ENCODE data around the gene KIR3DL2. TPM values are rescaled to one million over a fixed set of nuclear protein-coding genes. Genes with fewer than 3 reads are reported as not detected.
A peak's percentile ranks its signal among the peaks of the same experiment; 100 is the strongest.
"Not testable (repeated sequence)": the region's sequence is repeated elsewhere in the genome, so short reads cannot be mapped to it uniquely, and the experiment has no call there.

KIR3DL2 gene
- polyA plus RNA-seq, 1 donor from 2014 or later: 1.9 TPM

DNA sequence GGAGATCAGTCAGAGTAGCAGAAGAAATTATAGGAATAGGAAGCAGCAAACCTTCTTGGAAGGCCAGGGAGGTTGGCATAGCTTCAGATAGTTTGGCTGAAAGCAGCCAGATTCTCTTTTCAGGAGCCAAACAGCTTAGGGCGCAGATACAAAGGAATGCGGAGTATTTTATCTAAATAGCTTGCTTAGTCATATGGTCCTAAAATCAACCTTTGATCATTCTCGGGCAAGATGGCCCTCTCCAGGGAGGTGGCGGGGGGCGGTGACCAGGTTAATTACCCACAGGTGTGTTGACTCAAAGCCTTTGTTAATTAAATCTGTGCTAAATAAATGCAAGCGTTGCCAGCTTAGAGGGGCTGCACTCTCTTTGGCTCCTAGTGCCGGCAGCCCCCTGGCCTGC is 43.2 kb downstream of the KIR3DL2 start:
- Mint-ChIP-seq H3K27ac (no peak overlapping the region), H3K9me3 (peaks cover 0 to 4% (median 0%) of the 10 kb centered on the region in 3 donors), H3K36me3 (no peaks in the 10 kb centered on the region)

DNA sequence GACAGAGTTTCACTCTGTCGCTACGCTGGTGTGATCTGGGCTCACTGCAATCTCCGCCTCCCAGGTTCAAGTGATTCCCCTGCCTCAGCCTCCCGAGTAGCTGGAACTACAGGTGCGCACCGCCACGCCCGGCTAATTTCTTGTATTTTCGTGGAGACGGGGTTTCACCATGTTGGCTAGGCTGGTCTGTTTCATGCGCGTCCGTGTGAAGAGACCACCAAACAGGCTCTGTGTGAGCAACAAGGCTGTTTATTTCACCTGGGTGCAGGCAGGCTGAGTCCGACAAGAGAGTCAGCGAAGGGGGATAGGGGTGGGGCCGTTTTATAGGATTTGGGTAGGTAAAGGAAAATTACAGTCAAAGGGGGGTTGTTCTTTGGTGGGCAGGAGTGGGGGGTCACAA is 43.9 kb downstream of the KIR3DL2 start:
- not testable (repeated sequence) for H3K9me3 Mint-ChIP-seq, H3K27ac Mint-ChIP-seq, H3K36me3 Mint-ChIP-seq, H3K4me3 Mint-ChIP-seq, H3K4me1 Mint-ChIP-seq
- peaks cover 10% of the 10 kb centered on the region for H3K27me3 Mint-ChIP-seq

More for the DNA sequence above, 43.2 kb downstream of the KIR3DL2 start:
- Mint-ChIP-seq H3K4me3 (no peak overlapping the region), H3K27me3 (peaks cover 10% of the 10 kb centered on the region), H3K4me1 (peaks cover 0 to 2% (median 0%) of the 10 kb centered on the region in 3 donors)

DNA sequence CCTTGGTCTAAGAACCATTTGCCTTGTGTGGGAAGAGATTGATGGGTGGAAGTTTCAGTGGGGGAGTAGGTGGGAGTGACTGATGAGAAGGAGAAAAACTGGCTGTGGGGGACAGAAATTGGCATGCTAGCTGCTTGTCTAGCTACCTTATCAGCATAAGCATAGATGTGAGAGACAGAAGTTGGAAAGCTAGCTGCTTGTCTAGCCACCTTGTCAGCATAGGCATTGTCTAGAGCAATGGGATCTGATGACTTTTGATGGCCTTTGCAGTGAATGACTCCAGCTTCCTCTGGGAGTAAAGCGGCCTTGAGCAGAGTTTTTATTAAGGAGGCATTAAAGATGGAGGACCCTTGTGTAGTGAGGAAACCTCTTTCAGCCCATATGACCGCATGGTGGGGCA is 45.8 kb downstream of the KIR3DL2 start:
- peaks cover 0 to 7% (median 0%) of the 10 kb centered on the region in 3 donors for H3K9me3 Mint-ChIP-seq
- no peaks in the 10 kb centered on the region for H3K4me1 Mint-ChIP-seq
- peaks cover 3% of the 10 kb centered on the region for H3K36me3 Mint-ChIP-seq
- no peak overlapping the region for H3K27ac Mint-ChIP-seq
- no peak overlapping the region for H3K4me3 Mint-ChIP-seq
- peaks cover 7% of the 10 kb centered on the region for H3K27me3 Mint-ChIP-seq

- H3K36me3 Mint-ChIP-seq, H3K4me1 Mint-ChIP-seq, H3K27me3 Mint-ChIP-seq, H3K27ac Mint-ChIP-seq, H3K9me3 Mint-ChIP-seq, H3K4me3 Mint-ChIP-seq: not testable (repeated sequence)
These were observed 48.4 kb downstream of the KIR3DL2 start for GRCh38 chr19:54898685-54899084.

- H3K4me1 Mint-ChIP-seq, H3K27me3 Mint-ChIP-seq, H3K36me3 Mint-ChIP-seq, H3K9me3 Mint-ChIP-seq, H3K27ac Mint-ChIP-seq: not testable (repeated sequence)
- H3K4me3 Mint-ChIP-seq: peak overlapping the region in 1 of 4 donors; percentile 13
These were observed 49.4 kb downstream of the KIR3DL2 start for GRCh38 chr19:54899646-54900045.

DNA sequence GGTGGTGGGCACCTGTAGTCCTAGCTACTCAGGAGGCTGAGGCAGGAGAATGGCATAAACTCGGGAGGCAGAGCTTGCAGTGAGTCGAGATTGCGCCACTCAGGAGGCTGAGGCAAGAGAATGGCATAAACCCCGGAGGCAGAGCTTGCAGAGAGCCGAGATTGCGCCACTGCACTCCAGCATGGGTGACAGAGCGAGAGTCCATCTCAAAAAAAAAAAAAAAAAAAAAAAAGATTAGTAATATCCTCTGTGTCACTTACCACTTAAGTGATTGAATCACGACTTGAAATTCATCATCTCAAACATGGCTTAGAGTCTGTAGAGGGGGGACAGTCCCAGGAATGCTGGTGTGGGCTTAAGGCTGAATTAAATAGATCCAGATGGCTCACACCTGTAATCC is 50.9 kb downstream of the KIR3DL2 start:
- not testable (repeated sequence) for H3K27ac Mint-ChIP-seq, H3K4me3 Mint-ChIP-seq, H3K4me1 Mint-ChIP-seq, H3K27me3 Mint-ChIP-seq, H3K36me3 Mint-ChIP-seq, H3K9me3 Mint-ChIP-seq

GRCh38 chr19:54902061-54902460 is 51.8 kb downstream of the KIR3DL2 start:
- H3K36me3 Mint-ChIP-seq: peaks cover 3% of the 10 kb centered on the region
- no peak overlapping the region for H3K4me3 Mint-ChIP-seq
- no peaks in the 10 kb centered on the region for H3K4me1 Mint-ChIP-seq
- H3K27ac Mint-ChIP-seq: no peak overlapping the region
- H3K9me3 Mint-ChIP-seq: peaks cover 0 to 3% (median 0%) of the 10 kb centered on the region in 3 donors
- peaks cover 8% of the 10 kb centered on the region for H3K27me3 Mint-ChIP-seq

- H3K27me3 Mint-ChIP-seq: peaks cover 8% of the 10 kb centered on the region
- H3K27ac Mint-ChIP-seq: no peak overlapping the region
- H3K9me3 Mint-ChIP-seq: peaks cover 0 to 3% (median 0%) of the 10 kb centered on the region in 3 donors
- no peaks in the 10 kb centered on the region for H3K4me1 Mint-ChIP-seq
- no peak overlapping the region for H3K4me3 Mint-ChIP-seq
- H3K36me3 Mint-ChIP-seq: peaks cover 3% of the 10 kb centered on the region
These were observed 53.1 kb downstream of the KIR3DL2 start for GRCh38 chr19:54903303-54903702.

DNA sequence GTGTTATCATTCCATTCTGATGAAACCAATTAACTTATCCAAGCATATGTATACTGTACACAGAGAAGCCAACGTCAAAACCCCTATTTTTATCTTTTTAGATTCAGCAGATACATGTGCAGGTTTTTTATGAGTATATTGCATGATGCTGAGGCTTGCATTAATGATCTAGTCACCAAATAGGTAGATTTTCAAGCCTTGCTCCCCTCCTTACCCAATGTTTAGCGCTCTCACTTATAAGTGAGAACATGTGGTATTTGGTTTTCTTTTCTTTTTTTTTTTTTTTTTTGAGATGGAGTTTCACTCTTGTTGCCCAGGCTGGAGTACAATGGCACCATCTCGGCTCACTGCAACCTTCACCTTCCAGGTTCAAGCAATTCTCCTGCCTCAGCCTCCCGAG is 54.0 kb downstream of the KIR3DL2 start:
- not testable (repeated sequence) for H3K36me3 Mint-ChIP-seq, H3K27me3 Mint-ChIP-seq, H3K27ac Mint-ChIP-seq, H3K9me3 Mint-ChIP-seq, H3K4me1 Mint-ChIP-seq, H3K4me3 Mint-ChIP-seq

GRCh38 chr19:54905421-54905802 is 55.2 kb downstream of the KIR3DL2 start:
- no peaks in the 10 kb centered on the region for H3K4me1 Mint-ChIP-seq
- H3K36me3 Mint-ChIP-seq: no peaks in the 10 kb centered on the region
- H3K4me3 Mint-ChIP-seq: no peak overlapping the region
- H3K9me3 Mint-ChIP-seq: no peaks in the 10 kb centered on the region
- peaks cover 8% of the 10 kb centered on the region for H3K27me3 Mint-ChIP-seq
- no peak overlapping the region for H3K27ac Mint-ChIP-seq

DNA sequence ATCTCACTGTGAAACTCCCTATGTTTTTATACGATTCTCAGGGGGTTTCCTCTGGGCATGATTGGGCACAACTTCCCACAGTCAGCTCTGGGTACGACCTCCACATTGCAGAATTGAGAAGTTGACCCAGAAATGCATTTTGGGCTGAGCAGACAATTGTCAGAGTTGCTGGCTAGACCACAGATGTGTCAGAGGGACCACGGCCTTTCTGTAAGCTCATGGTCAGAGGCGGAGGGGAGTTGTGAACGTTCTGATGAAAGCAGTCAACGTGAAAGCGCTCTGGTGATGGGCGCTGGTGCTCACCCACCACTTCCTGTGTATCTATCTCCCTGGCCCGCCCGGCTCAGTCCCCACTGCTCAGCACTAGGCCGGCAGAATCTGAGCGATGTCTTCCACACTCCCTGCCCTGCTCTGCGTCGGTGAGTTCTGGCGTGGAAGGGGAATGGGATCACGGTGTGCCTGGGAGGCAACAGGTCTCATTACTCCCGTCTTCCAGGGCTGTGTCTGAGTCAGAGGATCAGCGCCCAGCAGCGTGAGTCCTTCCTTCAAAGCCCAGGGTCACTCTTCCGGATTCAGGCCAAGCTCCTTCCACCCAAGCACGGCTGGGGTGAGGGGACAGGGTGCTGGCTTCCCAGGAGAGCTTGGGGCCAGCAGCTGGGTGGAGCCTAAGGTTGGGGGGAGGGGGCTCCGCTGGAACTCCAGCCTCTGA is 55.7 kb downstream of the KIR3DL2 start, which contains the start of gene NCR1:
Gene NCR1, plus strand, starts transcription at position 346 of the 709 bp plus-strand sequence. Its CDS starts 40 bp downstream, at position 386.
- Mint-ChIP-seq H3K27me3 (peaks cover 12% of the 10 kb centered on the region), H3K4me3 (peak within 1 kb of the TSS in 1 of 4 donors; percentile 17)

DNA sequence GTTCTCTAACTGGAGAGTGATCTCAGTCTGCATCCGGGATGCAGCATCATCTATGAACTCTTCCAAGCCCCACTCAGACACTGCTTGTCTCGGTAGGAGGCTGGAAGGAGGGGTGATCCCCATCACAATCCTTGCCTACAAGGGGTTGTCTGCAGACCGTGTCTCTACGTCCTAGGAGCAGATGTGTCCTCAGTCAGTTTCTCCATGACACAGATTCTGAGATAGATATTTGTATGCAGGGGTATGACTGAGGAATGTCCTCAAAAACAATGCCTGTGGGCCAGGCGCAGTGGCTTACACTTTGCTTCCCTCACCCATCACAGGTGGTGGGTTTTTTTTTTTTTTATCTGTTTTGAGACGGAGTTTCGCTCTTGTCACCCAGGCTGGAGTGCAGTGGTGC is 56.6 kb downstream of the KIR3DL2 start:
- Mint-ChIP-seq H3K4me3 (no peak overlapping the region), H3K4me1 (no peaks in the 10 kb centered on the region), H3K9me3 (no peaks in the 10 kb centered on the region), H3K36me3 (no peaks in the 10 kb centered on the region), H3K27me3 (peaks cover 12% of the 10 kb centered on the region), H3K27ac (no peak overlapping the region)

More for the DNA sequence above, 55.7 kb downstream of the KIR3DL2 start, which contains the start of gene NCR1:
- Mint-ChIP-seq H3K4me1 (no peaks in the 10 kb centered on the region), H3K36me3 (no peaks in the 10 kb centered on the region), H3K9me3 (no peaks in the 10 kb centered on the region), H3K27ac (no peak within 1 kb of the TSS)

- peaks cover 12% of the 10 kb centered on the region for H3K27me3 Mint-ChIP-seq
- not testable (repeated sequence) for H3K4me1 Mint-ChIP-seq, H3K4me3 Mint-ChIP-seq
These were observed 57.7 kb downstream of the KIR3DL2 start for GRCh38 chr19:54907899-54908298.

More at GRCh38 chr19:54907899-54908298, 57.7 kb downstream of the KIR3DL2 start:
- H3K36me3 Mint-ChIP-seq, H3K27ac Mint-ChIP-seq, H3K9me3 Mint-ChIP-seq: not testable (repeated sequence)

Data from IgD-negative memory B cell (primary cell).